OCI-M2 (cell line): ENCODE measurements around the gene IFITM2.
"Not testable (repeated sequence)": the region's sequence is repeated elsewhere in the genome, so short reads cannot be mapped to it uniquely, and the experiment has no call there.

ENCODE experiments used
- DNase-seq: peaks from one replicate; lab custom pipeline; 2025; ENCODE audit not compliant: unreplicated experiment; lab: John Stamatoyannopoulos, UW

Gene IFITM2

DNA sequence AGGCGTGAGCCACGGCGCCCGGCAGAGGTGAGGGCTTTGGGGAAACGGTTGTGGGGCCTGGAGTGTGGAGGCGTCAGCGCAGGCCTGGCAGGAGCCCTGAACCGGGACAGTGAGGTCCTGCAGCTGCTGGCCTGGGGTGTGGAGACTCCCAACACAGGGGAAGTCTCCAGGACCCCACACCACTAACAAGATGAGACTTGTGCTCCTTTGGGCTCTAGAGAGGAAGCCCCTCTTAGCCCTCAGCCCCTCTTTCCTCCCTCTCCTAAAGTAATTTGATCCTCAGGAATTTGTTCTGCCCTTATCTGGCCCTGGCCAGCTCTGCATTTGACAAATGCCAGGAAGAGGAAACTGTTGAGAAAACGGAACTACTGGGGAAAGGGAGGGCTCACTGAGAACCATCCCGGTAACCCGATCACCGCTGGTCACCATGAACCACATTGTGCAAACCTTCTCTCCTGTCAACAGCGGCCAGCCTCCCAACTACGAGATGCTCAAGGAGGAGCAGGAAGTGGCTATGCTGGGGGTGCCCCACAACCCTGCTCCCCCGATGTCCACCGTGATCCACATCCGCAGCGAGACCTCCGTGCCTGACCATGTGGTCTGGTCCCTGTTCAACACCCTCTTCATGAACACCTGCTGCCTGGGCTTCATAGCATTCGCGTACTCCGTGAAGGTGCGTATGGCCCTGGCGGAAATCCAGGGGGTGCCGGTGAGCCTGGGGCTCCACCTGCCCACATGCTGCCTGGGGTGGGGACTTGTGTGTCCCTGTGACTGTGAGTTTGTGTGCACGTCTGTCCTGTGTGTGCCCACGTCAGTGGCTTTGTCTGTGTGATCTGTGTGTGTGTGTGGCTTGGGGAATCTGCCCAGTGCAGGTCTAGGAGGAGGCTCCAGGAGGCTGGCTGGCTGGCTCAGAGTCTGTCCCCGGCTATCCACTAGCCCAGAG lies at the start of gene IFITM2:
Gene IFITM2, plus strand, starts transcription at position 51 of the 943 bp plus-strand sequence. Its CDS starts 377 bp downstream, at position 428.
- peak; percentile 54 for DNase-seq

DNA sequence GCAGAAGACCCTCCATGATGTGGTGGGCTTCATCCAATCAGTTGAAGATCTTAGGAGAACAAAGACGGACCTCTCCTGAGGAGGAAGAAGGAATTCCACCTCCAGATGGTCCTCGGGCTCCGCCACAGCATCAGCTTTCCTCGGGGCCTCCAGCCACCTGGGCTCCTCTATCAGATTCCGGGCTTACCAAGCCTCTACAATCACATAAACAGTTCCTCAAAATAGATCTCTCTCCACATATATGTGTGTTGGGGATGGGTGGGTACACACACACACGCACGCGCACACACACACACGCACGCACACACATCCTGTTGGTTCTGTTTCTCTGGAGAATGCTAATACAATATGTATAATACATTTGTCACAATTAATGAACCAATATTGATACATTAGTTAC lies 48.2 kb upstream of the IFITM2 start:
- DNase-seq = no peak

DNA sequence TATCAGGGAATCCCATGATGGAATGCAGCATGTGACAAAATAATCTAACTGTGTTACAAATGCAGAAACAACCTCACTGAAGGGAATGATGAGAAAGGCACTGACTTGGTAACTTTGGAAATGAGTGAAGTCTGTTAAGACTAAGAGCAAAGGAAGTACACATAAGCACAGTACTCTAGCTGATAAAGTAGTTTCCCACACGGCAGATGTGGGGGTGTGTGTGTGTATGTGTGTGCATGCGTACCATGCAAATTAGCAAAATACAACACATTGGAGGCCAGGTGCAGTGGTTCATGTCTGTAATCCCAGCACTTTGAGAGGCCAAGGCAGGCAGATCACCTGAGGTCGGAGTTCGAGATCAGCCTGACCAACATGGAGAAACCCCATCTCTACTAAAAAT lies 46.0 kb upstream of the IFITM2 start:
- no peak for DNase-seq

- DNase-seq = no peak
These were observed 40.8 kb upstream of the IFITM2 start for GRCh38 chr11:266676-267439.

GRCh38 chr11:267491-267994 lies 40.1 kb upstream of the IFITM2 start:
- DNase-seq = no peak

GRCh38 chr11:268716-269145 lies 38.9 kb upstream of the IFITM2 start:
- not testable (repeated sequence) for DNase-seq

DNA sequence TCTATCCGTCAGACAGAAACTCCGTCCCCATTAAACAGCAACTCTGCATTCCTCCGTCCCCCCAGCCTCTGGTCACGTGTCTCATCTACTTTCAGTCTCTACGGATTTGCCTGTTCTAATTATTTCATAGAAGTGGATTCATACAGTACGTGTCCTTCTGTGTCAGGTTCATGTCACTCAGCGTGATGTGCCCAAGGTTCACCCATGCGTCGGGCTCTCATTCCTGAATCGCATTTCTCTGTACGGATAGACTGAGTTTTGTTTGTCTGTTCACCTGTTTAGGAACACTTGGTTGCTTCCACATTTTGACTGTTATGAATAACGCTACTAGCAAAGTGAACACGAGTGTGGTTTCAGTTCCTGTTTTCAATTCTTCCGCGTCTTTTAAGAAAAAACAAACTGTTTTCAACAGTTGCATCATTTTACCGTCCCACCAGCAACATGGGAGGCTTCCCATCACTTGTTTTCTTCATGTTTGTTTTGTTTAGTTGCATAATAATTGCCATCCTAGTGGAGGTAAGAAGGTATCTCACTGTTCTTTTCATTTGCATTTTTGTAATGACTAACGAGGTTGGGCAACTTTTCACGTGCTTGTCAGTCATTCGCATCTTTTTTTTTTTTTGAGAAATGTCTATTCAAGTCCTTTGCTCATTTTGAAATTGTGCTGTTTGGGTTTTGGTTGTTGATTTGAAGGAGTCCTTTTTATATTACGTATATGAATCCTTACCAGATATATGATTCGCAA lies 38.3 kb upstream of the IFITM2 start:
- no peak for DNase-seq

DNA sequence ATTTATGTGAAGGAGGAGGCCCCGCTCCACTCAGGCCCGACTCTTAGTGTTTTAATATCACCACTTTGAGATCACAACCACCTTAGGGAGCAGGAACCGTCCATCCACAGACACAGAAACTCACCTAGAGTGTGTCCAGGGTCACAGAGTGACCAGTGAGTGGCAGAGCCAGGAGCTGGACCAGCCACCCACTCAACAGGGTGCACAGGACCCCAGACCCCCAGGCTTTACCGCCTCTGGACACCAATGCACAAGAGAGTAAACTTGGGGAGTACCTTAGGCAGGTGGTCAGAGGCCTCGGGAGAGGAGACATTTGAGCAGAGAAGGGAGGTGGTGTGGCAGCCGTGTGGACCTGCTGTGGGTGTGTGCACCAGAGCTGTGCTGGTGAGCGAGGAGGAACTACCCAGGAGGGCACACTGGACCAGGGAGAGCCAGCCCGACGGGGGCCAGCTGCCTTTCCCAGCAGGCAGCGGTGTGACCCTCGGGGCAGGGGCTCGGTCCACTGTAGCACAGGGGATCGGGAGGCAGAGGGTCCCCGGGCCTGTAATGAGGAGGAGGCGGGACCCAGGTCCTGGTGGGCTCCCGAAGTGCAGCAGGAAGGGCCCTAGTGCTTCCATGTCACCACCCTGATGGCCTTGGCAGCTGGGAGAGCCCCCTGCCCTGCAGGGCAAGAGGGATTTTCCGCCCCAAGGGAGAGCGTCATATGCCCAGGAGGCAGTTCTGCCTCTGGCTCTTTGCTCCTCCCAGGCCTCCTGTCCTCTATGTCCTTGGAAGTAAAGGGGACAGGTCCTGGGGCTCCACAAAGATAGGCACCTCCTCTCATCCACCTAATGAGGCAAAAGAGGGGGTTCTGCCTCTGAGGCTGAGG lies 36.9 kb upstream of the IFITM2 start:
- no peak for DNase-seq

GRCh38 chr11:271319-271715 lies 36.3 kb upstream of the IFITM2 start:
- DNase-seq = no peak

DNA sequence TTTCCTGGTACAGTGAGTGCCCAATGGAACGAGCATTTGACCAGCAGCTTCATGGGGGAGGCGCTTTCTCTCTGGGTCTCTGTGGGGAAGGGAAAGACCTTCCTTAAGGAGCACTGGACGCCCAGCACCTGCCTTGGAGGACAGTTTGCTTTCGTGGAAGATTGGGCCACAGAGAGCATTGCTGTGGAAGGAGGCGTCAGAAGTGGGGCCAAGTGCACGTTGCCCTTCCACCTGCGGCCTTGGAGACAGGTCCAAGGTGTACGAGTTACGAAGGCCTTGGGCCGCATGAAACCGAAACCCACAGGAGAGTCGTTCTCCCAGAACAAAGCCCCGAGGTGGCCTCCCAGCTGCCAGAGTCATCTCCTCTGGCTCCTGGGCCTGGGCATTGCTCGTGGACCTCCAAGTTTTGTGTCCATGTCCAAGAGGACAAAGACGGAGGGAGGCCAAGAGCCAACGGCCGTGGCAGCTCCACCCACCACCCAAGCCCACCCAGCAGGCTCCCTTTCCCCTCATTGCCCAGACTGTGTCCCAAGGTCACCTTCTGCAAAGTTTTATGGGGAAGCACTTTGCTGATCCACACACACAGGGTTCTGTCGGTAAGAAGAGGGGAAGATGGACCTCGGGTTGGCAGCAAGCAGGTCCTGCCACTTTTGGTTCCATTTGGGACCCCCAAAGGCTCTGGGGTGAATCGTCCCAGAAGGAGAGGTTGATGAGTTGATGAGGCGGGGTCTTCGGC lies 35.3 kb upstream of the IFITM2 start:
- no peak for DNase-seq

- no peak for DNase-seq
These were observed 34.8 kb upstream of the IFITM2 start for GRCh38 chr11:272931-273198.

GRCh38 chr11:276219-276618 lies 31.4 kb upstream of the IFITM2 start:
- DNase-seq = no peak

- no peak for DNase-seq
These were observed 29.3 kb upstream of the IFITM2 start, which contains the start of gene NLRP6 for GRCh38 chr11:278001-278951. Gene NLRP6 (plus strand): TSS chr11:278407. CDS start chr11:278570, 163 bp downstream.

GRCh38 chr11:279040-279965 lies 28.3 kb upstream of the IFITM2 start:
- no peak for DNase-seq

DNA sequence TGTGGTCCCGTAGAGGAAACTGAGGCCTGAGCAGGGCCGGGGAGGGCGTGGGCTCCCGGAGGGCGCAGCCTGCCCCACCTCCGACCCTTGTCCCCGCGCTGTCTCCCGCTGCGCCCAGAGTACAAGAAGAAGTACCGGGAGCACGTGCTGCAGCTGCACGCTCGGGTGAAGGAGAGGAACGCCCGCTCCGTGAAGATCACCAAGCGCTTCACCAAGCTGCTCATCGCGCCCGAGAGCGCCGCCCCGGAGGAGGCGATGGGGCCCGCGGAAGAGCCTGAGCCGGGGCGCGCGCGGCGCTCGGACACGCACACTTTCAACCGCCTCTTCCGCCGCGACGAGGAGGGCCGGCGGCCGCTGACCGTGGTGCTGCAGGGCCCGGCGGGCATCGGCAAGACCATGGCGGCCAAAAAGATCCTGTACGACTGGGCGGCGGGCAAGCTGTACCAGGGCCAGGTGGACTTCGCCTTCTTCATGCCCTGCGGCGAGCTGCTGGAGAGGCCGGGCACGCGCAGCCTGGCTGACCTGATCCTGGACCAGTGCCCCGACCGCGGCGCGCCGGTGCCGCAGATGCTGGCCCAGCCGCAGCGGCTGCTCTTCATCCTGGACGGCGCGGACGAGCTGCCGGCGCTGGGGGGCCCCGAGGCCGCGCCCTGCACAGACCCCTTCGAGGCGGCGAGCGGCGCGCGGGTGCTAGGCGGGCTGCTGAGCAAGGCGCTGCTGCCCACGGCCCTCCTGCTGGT lies 27.5 kb upstream of the IFITM2 start:
- no peak for DNase-seq

DNA sequence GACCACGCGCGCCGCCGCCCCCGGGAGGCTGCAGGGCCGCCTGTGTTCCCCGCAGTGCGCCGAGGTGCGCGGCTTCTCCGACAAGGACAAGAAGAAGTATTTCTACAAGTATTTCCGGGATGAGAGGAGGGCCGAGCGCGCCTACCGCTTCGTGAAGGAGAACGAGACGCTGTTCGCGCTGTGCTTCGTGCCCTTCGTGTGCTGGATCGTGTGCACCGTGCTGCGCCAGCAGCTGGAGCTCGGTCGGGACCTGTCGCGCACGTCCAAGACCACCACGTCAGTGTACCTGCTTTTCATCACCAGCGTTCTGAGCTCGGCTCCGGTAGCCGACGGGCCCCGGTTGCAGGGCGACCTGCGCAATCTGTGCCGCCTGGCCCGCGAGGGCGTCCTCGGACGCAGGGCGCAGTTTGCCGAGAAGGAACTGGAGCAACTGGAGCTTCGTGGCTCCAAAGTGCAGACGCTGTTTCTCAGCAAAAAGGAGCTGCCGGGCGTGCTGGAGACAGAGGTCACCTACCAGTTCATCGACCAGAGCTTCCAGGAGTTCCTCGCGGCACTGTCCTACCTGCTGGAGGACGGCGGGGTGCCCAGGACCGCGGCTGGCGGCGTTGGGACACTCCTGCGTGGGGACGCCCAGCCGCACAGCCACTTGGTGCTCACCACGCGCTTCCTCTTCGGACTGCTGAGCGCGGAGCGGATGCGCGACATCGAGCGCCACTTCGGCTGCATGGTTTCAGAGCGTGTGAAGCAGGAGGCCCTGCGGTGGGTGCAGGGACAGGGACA lies 26.7 kb upstream of the IFITM2 start:
- DNase-seq = no peak
